NCI-H82 treated with DMSO at 0.1 percent for 48 hours (cell line): ENCODE results near the gene CALN1.
A peak's percentile ranks its signal among the peaks of the same experiment; 100 is the strongest.

Experiments used
- DNase-seq: peaks from one replicate; lab custom pipeline; 2025; ENCODE audit not compliant: unreplicated experiment; lab: John Stamatoyannopoulos, UW

Gene CALN1

GRCh38 chr7:72053292-72053691 is 358.8 kb downstream of the CALN1 start:
- no peak for DNase-seq

- no peak for DNase-seq
Observed at GRCh38 chr7:72048420-72048819, 363.7 kb downstream of the CALN1 start.

GRCh38 chr7:72042855-72043254 is 369.3 kb downstream of the CALN1 start:
- DNase-seq, result no peak

GRCh38 chr7:72040641-72041040 is 371.5 kb downstream of the CALN1 start:
- no peak for DNase-seq

GRCh38 chr7:72039460-72039859 is 372.7 kb downstream of the CALN1 start:
- DNase-seq, result no peak

- no peak for DNase-seq
Observed at GRCh38 chr7:72038022-72038732, 374.0 kb downstream of the CALN1 start.

GRCh38 chr7:72037516-72037915 is 374.6 kb downstream of the CALN1 start:
- DNase-seq, result no peak

- DNase-seq, result no peak
Observed at GRCh38 chr7:72035266-72035665, 376.9 kb downstream of the CALN1 start.

GRCh38 chr7:72032934-72033333 is 379.2 kb downstream of the CALN1 start:
- no peak for DNase-seq

GRCh38 chr7:72030994-72031667 is 381.0 kb downstream of the CALN1 start:
- DNase-seq, result no peak

GRCh38 chr7:72028267-72028666 is 383.9 kb downstream of the CALN1 start:
- DNase-seq, result no peak

- DNase-seq, result peak; percentile 2
Observed at GRCh38 chr7:72025381-72025960, 386.7 kb downstream of the CALN1 start.

GRCh38 chr7:72023926-72024325 is 388.2 kb downstream of the CALN1 start:
- no peak for DNase-seq

GRCh38 chr7:72021716-72022115 is 390.4 kb downstream of the CALN1 start:
- no peak for DNase-seq

- no peak for DNase-seq
Observed at GRCh38 chr7:72020311-72020710, 391.8 kb downstream of the CALN1 start.

GRCh38 chr7:72019436-72019835 is 392.7 kb downstream of the CALN1 start:
- no peak for DNase-seq

- DNase-seq, result no peak
Observed at GRCh38 chr7:72017756-72018155, 394.4 kb downstream of the CALN1 start.

- no peak for DNase-seq
Observed at GRCh38 chr7:72016574-72016973, 395.6 kb downstream of the CALN1 start.

GRCh38 chr7:72015136-72015535 is 397.0 kb downstream of the CALN1 start:
- peak; percentile 13 for DNase-seq

- no peak for DNase-seq
Observed at GRCh38 chr7:72007018-72007417, 405.1 kb downstream of the CALN1 start.

- no peak for DNase-seq
Observed at GRCh38 chr7:72003236-72003635, 408.9 kb downstream of the CALN1 start.

GRCh38 chr7:71996141-71996540 is 416.0 kb downstream of the CALN1 start:
- DNase-seq, result no peak
